HG02981 (cell line): ENCODE results near the gene TCOF1.

ENCODE experiments used
- ATAC-seq: cut with Tn5 transposase; IDR thresholded peaks from one replicate; pipeline ENCODE4 v1.9.1; 2021; ENCODE audit warnings: mild to moderate bottlenecking, moderate library complexity; ENCODE audit not compliant: unreplicated experiment

TCOF1 gene

DNA sequence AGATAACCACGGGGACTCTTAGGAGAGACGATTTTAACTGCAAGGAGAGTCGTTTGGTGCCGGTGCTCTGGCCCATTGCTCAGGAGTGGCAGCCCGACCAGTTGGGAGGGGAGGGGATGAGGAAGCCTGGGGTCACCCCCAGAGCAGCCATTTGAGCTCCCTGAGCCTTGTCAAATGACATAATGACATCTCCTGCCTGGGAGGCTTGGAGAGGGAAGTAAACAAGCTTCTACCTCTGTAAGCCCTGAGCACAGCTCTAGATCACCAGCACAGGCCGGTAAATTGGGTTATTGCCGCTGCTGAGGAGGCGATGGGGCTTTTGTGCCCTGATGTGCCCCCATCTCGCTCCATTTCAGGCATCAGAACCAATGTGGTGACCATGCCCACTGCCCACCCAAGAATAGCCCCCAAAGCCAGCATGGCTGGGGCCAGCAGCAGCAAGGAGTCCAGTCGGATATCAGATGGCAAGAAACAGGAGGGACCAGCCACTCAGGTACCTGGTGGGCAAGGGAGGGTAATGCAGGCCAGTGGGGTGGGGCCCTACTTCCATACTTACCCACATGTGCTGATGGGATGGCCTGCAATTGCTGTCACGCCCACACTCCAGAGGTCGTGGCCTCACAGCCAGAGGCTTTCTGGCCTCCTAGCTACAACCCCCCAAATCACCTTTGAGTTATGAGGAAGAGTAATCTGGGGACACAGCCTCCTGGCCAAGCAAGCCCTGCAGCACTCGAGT lies 32.2 kb downstream of the TCOF1 start:
- no peak for ATAC-seq

DNA sequence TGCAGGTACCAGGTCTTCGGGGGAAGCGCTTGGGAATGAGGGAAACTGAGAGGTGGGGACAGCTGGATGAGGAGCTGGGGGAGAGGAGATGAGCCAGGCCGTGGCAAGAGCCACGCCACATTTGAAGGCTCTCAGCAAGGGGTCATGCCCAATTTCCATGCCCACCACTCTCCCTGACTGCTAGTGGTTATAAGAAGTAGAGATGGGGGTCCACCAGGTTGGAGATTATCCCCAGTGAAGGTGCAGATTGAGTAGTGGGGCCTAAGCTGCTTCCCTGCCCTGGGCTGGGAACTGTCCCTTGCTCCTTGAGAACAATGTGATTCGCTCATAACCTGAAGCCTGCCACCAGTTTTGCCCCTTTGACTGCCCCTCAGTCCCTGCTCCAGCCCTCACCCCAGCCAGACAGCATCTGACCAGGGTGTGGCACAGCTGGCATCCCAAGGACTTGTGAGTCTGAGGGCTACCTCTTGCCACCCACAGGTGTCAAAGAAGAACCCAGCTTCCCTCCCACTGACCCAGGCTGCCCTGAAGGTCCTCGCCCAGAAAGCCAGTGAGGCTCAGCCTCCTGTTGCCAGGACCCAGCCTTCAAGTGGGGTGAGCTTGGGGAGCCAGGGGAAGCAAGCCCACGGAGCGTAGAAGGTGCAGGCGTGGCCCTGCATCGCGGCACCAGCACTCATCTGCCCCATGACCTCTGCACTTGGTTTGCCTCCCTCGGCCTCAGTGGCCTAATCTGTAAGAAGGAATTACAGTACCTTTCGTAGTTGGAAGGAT lies 33.8 kb downstream of the TCOF1 start:
- ATAC-seq, result no peak

DNA sequence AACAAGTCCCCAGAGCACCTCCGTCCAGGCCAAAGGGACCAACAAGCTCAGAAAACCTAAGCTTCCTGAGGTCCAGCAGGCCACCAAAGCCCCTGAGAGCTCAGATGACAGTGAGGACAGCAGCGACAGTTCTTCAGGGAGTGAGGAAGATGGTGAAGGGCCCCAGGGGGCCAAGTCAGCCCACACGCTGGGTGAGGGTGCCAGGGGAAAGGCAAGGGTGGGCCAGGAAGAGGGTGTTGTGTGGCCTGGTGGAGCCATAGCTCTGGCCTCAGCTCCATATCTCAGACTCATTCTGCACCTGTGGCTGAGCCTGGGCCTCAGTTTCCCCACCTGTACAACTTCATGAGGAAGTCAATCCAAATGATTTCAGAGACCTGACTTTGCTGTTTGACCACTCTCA lies 34.5 kb downstream of the TCOF1 start:
- ATAC-seq, result no peak

DNA sequence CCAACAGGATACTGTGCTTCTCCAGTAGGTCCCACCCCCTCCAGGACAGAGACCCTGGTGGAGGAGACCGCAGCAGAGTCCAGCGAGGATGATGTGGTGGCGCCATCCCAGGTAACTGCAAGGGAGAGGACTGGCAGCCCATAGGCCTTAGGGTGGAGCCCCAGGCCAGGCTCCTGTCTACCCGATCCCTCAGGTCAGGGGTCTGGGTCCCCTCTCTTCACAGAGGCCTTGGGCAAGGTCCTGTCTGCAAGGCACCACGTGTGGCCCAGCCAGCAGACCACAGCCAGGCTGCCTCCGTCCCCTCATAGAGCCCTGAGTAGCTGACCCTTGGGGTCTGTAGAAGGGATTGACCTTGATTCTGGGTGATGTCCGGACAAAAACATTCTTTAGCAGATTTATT lies 35.2 kb downstream of the TCOF1 start:
- ATAC-seq, result no peak

DNA sequence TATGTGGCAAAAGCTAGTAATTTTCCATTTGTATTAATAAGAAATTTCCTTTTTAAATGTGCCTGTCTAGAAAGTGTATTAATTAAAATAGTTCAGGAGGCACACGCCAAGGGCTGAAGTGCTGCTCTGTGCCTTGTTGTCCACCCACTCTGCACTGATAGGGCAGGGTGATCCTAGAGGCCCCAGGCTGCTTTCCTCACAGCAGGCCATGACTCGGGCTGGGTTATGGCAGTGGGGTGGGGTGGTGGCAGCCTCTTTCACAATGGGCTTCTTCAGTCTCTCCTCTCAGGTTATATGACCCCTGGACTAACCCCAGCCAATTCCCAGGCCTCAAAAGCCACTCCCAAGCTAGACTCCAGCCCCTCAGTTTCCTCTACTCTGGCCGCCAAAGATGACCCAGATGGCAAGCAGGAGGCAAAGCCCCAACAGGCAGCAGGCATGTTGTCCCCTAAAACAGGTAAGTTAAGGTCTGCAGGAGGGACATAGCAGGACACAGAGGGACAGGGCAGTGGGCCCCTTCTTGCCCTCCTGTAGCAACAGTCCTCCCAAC lies 35.7 kb downstream of the TCOF1 start:
- ATAC-seq, result no peak

DNA sequence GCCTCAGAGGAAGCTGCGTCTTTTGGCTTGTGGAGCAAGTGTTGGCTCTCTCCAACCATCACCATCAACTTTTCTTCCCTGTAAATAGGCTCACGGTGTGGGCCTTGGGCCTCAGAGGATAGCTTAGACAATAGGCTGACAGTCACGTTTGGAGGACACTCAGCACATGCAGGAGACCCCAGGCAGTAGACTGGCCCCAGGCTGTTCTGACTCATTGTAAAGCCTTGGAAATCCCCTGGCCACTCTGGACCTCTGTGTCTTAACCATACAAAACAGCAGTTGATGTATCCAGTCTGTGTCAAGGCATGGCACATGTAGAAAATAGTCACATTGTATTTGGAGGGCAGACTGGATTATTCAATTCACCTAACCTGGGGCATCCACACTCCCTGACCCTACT lies 36.6 kb downstream of the TCOF1 start:
- no peak for ATAC-seq

DNA sequence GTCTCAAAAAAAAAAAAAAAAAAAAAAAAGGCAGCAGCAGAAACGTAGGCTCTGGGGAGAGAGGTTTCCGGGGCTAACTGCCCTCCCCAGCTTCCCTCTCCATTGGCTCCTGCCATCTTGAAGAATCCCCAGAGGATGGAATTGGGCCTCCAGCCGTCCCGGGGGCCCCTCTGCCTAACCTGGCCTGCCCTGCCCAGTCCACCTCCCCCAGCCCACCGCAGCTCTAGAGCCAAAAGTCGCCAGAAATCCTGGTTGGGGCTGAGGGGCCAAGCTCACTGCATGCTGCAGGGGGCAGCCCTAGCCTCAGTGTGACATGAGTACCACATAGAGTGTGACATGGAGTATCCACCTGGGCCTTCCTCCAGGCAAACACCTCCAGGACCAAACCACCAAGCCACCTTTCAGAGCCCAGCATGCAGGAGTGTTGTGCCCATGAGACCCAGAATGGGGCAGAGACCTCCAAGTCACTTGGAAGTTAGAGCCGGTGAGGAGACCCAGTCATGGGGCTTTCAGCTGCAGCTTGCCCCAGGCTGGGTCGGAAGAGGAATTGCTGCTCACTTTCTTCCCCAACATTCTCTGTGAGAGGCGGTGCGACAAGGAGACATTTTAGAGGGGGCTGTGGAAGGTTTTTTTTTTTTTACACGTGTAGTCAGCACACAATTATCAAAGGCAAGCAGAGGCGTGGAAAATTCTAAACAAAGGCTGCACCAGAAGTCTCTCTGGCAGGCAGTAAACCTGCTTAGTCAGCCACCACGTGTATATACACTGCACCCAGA lies 37.6 kb downstream of the TCOF1 start:
- no peak for ATAC-seq

DNA sequence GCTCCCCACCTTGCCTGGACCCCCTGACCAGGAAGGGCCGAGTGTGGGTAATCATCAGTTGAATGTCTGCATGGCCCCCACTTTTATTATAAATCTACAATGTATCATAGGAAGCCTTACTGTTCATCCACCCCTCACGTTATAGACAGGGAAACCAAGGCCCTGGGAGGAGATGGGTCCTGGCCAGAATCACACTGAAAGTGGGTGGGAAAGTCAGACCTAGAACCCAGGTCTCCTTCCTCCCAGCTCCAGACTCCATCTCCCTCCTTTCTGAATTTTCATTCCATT lies 38.1 kb downstream of the TCOF1 start:
- no peak for ATAC-seq

DNA sequence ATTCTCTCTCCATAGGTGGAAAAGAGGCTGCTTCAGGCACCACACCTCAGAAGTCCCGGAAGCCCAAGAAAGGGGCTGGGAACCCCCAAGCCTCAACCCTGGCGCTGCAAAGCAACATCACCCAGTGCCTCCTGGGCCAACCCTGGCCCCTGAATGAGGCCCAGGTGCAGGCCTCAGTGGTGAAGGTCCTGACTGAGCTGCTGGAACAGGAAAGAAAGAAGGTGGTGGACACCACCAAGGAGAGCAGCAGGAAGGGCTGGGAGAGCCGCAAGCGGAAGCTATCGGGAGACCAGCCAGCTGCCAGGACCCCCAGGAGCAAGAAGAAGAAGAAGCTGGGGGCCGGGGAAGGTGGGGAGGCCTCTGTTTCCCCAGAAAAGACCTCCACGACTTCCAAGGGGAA lies 38.8 kb downstream of the TCOF1 start:
- ATAC-seq, result no peak

DNA sequence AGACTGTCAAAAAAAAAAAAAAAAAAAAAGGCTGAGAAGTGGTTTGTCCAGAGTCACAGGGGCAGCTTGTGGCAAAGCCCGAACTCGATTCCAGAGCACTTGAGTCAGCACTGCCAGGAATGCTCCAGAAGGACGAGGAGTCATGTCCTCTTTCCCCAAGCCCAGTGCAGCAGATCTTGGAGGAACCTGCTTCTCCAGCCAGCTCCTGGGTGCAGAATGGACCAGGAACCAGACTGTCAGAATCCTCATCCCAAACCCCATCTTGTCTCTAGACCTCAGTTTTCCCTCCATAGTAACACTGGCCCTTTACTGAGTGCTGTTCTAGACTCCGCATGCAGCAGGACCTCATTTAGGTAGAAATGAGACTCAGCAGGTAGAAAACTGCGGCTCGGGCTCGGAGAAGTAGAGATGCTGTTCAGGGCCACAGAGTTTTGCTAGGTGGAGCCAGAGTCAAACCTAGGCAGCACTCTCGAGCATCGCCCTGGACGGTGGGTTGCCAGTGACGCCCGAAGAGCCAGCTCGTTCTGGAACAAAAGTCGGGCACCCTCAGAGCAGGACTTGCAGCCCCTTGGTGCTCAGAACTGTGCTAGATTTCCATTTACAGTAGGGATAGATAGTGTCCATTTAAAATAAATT lies 39.8 kb downstream of the TCOF1 start:
- ATAC-seq, result no peak

DNA sequence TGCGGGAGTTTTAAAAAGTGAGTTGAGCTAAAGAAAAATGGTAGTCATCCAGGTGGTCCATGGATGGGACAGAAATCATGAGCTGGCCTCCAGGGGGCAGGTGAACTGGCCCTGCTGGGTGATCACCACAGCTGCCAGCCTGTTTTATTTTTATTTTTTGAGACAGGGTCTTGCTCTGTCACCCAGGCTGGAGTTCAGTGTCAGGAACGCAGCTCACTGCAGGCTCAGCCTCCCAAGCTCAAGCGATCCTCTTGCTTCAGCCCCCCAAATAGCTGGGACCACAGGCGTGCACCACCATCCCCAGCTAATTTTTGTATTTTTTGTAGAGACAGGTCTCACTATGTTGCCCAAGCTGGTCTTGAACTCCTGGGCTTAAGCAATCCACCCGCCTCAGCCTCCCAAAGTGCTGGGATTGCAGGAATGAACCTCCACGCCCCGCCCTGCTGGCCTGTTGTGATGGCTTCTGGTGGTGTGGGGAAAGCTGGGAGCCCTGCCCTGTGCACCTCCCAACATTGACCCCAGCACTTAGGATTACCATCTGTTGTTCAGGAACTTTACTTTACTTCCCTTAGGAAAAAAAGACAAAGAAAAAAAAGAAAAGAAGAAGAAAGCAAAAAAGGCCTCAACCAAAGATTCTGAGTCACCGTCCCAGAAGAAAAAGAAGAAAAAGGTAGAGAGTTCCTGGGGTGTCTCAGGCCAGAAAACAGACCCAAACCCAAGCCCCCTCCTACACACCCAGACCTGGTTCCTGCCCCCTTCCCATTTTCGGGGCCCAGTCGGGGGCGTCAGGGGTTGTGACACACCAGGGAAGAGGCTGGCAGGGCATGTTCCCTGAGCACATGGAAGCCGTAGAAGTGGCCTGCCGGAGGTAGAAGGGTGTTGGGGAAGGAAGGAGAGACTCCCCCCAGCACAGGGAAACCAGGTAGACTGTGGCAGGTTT lies 40.6 kb downstream of the TCOF1 start:
- no peak for ATAC-seq

DNA sequence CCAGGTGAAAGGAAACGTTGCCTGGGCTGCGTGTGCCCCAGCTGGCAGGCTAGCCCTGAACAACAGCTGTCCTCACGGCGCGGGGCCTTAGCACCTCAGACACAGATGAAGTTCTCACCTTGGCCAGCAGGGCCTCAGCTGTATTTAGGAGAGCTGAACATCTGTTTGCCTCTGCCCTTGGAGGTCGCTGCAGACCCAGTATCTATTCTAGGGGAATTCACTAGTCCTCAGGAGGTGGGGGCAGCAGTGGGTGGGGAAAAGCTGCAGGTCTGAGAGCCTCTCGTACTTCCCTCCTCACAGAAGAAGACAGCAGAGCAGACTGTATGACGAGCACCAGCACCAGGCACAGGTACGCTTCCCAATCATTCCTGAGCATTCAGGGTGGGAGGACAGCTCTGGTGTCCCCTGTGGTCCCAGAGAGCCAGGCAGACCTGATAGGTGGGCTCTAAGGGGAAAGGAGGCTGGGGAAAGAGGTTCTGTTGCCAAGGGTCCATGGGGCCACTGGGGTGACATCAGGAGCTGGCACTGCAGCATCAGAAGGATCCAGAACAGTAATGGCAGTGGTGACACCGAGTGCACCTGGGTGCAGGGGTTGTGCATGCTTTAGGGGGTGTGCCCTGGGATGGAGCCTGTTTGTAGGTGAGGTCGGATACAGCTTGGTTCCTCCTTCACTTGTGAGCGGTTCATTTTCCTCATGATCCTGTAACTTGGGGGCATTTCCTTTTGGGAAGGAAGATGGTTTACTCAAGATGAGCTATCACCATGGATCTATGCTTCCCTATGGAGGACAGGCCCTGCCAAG lies 41.4 kb downstream of the TCOF1 start:
- peak; percentile 70 for ATAC-seq

DNA sequence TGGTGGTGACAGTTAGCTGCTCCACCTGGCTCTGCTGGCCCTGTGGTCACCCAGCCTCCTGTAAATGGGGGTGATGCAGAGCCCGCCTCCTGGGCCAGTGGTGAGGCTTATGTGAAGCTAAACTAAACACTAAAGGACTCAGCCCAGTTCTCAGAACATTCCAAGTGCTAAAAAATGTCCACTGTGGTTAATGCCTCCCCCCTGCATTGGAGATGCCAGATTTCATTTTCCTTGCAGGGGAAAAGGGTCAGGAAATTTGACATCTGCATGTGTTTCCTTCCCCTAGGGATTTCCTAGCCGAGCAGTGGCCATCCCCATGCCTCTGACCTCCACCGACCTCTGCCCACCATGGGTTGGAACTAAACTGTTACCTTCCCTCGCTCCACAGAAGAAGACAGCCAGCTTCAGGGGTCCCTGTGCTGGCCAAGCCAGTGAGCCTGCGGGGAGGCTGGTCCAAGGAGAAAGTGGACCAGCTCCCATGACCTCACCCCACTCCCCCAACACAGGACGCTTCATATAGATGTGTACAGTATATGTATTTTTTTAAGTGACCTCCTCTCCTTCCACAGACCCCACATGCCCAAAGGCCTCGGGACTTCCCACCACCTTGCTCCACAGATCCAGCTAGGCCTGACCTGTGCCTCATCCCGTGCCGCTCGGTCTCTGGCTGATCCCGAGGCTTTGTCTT lies 42.2 kb downstream of the TCOF1 start:
- no peak for ATAC-seq

DNA sequence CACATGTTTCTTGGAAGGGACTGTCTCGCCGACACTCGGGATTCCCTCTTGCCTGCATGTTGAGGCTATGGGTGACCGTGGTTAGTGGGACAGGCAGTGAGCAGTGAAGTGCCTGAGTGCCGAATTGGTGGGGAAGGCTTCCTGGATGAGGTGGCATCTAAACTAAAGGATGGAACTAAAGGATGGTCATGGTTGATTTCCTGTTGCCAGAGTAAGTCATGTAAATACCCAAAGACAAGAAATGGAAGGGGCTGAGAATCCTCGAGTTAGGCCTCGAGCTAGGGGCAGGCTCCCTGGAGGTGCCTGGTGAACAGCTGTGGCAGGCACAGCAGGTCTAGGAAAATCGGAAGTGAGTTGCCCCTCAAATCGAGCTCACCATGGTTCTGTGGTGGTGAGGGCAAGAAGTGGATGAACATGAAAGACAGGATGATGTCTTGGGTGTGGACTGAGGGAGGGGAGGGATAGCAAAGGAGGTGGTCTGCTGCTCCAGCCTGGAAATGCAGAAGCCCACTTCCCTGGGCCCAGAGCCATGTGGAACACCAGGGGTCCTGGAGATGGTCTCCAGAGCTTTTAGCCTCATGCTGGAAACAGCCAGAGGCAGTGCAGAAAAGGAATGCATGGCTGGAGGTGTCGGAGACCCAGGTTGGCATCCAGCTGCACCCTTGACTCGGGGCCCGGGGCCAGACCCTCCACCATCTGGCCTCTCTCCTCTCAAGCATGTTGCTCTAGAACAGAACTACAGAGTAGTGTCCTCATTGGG lies 43.0 kb downstream of the TCOF1 start:
- ATAC-seq, result no peak

DNA sequence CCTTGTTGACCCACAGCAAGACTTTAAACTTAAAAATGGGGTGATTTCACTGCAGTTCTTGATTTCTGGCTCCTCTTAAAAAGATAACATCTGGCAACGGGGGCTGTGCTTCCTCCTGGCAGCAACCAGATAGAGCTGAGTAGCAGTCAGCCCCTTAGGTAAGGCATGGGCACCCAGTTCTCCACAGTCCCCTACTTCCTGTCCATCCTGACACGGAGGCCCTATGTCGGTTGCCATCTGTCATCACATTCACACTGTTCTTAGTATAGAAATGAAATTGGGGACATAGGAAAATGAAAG lies 43.5 kb downstream of the TCOF1 start:
- no peak for ATAC-seq

DNA sequence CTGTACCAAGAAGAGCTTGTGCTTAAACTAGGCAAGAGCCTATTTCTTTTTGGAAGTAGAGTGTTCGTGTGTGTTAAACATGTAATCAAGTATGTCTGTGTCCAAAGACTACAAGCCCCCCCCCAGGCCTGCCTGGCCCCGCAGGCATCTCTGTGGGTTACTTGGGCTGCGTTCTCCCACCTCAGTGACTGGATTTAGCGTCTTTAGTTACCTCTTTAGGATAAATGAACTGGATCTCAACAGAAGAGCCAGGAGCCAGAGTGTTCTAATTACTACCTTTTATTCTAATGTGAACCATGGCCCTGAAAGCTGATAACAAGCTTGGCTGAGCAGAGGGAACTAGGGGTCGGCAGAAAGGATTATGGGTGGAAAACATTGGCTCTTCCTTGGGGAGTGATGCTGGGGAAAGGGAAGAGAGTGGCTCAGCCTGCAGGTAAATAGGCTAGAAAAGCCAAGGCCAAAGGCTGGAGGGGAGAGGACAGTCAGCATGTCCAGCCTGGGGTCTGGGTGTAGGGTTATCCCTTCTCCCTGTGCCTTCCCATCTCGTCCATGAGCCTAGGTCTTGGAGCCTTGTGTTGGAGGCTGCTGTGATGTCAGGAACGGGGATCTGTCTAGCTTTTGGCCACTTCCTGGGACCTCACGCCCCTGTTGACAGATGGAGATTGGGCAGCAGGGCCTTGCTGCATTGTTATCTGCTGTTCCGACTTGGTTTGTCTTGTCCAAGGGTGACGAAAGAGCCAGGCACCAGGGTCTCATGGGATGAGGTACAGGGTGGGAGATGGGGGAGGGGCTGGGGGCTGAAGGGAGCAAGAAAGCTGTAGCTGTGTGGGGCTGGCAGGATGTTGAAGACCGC lies 44.1 kb downstream of the TCOF1 start:
- ATAC-seq, result no peak

DNA sequence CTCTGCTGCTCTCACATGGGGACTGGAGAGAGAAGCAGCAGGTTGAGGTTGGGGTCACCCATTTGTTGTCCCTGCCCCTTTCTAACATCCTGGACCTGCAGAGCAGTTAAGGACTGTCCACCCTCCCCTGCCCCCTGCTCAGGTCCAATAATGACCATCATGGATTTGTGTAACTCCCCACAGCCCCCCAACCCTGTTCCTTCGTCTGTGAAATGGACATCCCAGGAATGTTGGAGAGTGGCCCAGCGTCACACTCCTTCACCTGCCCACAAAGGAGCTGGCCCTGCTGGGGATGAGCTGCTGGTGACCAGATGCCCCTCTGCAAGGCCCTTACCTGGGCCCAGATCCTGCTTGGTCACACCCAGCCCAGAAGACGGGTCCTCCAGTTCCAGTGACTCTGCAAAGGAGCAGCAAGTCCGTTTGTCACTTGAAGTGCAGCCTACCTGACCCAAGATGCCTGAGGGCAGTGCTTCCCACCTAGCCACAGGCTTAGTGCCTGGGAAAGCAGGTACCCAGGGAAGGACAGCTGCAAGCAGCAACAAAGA lies 44.8 kb downstream of the TCOF1 start:
- no peak for ATAC-seq
